Fibroblast of villous mesenchyme (primary cell): ENCODE results near the gene RNF17. TPM values are rescaled to one million over a fixed set of nuclear protein-coding genes. Genes with fewer than 3 reads are reported as not detected.
"Not testable (repeated sequence)": the region's sequence is repeated elsewhere in the genome, so short reads cannot be mapped to it uniquely, and the experiment has no call there.

Experiments used
- DNase-seq: peaks from one replicate; pipeline ENCODE4 v3.0.0-alpha.2; 2010; ENCODE audit warnings: low read depth
- H3K4me3 ChIP-seq: 2 replicates; pipeline ENCODE4 v1.5.1; 2011; ENCODE audit warnings: low read depth, mild to moderate bottlenecking, low read length
- CTCF ChIP-seq: IDR thresholded peaks from 2 replicates; pipeline ENCODE4 v1.5.1; 2012; ENCODE audit warnings: low read depth, mild to moderate bottlenecking, low read length; ENCODE audit not compliant: insufficient read depth
- total RNA-seq: library from RNA; depleted of rRNA; stranded (reverse); fragments of >200 nt; gene quantifications from 2 replicates; pipeline ENCODE4 v1.2.3, GENCODE V29; 2012

The RNF17 gene
- total RNA-seq, 1 donor, result 0.86 TPM

DNA sequence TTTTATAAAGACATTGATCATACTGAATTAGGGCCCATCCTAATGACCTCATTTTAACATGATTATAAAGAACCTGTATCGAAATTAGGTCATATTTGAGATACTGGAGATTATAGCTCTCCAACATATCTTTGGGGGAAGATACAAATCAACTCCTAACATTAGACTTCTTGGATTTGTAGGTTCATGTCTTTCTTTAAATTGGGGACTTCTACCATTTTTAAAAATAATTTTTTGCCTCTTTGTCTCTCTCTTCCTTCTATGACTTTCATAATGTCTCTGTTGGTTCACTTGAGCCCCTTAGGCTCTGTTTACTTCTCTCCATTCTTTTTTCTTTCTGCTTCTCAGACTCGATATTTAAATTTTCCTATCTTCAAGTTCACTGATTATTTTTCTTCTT lies 57.2 kb downstream of the RNF17 start:
- TF ChIP-seq CTCF, result no peak
- H3K4me3 ChIP-seq, result no peak overlapping the region
- DNase-seq, result no peak

DNA sequence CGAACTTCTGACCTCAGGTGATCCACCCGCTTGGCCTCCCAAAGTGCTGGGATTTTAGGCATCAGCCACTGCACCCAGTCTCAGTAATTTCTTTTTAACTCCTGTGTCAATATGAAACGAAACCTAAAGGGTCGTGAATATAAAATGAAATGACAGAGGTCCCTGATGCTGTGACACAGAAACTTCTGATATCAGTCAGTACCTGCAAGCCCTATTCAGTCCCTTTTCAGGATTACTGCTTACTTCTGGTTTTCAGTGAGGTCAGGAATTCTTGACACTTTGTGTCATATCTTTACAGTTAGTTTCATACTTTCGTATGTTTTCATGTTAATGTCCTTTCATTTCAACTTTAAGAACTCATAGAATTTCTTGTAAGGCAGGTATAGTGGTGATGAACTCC lies 58.7 kb downstream of the RNF17 start:
- DNase-seq, result no peak
- no peak for TF ChIP-seq CTCF

DNA sequence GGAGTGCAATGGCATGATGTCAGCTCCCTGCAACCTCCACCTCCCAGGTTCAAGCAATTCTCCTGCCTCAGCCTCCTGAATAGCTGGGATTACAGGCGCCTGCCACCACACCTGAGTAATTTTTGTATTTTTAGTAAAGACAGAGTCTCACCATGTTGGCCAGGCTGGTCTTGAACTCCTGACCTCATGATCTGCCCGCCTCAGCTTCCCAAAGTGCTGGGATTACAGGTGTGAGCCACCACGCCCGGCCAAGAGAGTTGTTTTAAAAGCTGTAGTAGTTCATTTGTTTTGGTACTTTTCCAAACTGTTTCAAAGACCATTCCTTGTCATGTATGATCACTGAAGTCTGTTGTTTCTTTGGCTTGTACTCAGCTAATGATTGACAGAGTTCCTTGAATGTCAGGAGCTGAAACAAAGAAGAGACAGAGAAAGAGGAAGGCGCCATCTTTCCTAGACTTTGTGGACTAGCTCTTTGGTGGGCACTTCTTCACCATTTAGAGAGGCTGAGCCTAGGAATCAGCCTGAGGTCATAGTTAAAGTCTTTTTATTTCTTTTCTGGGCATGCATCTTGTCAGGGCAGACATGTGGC lies 59.2 kb downstream of the RNF17 start:
- DNase-seq, result not testable (repeated sequence)

More for the DNA sequence above, 58.7 kb downstream of the RNF17 start:
- no peak overlapping the region for H3K4me3 ChIP-seq

DNA sequence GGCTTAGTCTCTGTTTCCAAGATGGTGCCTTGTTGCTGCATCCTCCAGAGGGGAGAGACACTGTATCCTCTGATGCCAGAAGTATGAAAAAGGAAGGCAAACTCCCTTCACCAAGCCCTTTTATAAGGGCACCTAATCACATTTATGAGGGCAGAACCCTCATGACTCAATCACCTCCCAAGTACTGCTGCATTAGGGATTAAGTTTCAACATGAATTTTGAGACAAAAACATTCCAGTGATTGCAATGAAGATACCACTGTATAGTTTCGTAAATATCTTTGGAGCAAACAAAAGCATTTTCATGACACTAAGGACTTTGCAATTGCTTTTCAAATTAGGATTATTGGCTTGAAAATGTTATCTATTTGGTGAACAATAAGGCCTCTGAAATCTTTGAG lies 63.8 kb downstream of the RNF17 start:
- no peak overlapping the region for H3K4me3 ChIP-seq
- no peak for DNase-seq
- TF ChIP-seq CTCF, result no peak

More for the DNA sequence above, 59.2 kb downstream of the RNF17 start:
- H3K4me3 ChIP-seq, result not testable (repeated sequence)

DNA sequence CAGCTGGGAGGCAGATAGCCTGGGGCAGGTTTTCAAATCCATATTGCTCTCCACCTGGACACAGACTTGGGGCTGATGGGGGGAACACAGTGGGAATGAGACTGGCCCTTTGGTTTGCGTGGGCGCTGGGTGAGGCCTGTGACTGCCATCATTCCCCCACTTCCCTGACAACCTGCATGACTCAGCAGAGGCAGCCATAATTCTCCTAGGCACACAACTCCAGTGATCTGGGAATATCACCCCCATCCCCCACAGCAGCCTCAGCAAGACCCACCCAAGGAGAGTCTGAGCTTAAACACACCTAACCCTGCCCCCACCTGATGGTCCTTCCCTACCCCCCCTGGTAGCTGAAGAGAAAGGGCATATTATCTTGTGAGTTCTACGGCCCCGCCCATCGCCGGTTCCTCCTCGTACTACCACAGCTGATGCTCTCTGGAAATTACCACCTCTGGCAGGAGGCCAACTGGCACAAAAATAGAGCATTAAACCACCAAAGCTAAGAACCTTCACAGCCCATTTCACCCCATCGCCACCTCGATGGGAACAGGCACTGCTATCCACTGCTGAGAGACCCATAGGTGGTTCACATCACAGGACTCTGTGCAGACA lies 71.0 kb downstream of the RNF17 start:
- no peak overlapping the region for H3K4me3 ChIP-seq
- no peak for TF ChIP-seq CTCF
- no peak for DNase-seq

GRCh38 chr13:24837528-24837927 lies 73.6 kb downstream of the RNF17 start:
- not testable (repeated sequence) for DNase-seq, H3K4me3 ChIP-seq

DNA sequence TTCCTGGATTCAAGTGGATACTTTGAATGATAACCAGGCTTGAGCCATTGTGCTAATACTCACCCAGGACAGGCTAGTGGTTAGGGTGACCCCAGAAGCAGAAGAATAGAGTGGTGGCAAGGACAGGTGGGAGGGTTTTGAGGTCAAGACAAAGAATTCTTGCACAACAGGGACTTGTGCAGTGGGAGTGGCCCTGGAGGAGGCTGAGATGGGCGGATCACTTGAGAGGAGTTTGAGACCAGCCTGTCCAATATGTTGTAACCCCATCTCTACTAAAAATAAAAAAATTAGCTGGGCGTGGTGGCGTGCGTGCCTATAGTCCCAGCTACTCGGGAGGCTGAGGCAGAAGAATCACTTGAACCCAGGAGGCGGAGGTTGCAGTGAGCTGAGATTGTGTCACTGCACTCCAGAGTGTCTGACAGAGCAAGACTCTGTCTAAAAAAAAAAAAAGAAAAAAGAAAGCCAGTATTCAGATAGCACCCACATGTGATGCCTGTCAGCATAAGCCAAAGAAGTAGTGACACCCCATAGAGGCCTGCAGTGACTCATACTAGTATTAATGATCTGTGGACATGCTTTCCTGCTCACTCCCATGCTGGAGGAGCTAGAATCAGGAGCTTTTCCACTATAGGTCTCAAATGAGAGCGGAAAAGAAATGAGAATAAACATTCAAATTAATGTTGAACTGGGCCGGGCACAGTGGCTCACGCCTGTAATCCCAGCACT lies 78.7 kb downstream of the RNF17 start:
- DNase-seq, result no peak
- no peak for TF ChIP-seq CTCF
- no peak overlapping the region for H3K4me3 ChIP-seq
